BJ (cell line): ENCODE measurements around the gene PSME1. TPM values are rescaled to one million over a fixed set of nuclear protein-coding genes. Genes with fewer than 3 reads are reported as not detected.

ENCODE experiments used
- CTCF ChIA-PET: fragments of 350-600 bp; formaldehyde crosslinking; extraction: SDS; loops from one replicate; lab custom pipeline; 2021; ENCODE audit warnings: antibody characterized with exemption, inconsistent platforms; lab: Yijun Ruan, JAX
- POLR2A ChIA-PET: fragments of 300-600 bp; sonication (Branson Sonifier 250); formaldehyde crosslinking; extraction: SDS; loops from one replicate; lab custom pipeline; 2021; ENCODE audit warnings: antibody characterized with exemption; lab: Charles Lee
- DNase-seq: peaks from one replicate; pipeline ENCODE4 v3.0.0-alpha.2; 2011; ENCODE audit warnings: low read depth
- H3K27me3 ChIP-seq: 2 replicates; pipeline ENCODE4 v1.6.0; 2011; ENCODE audit warnings: low read length; ENCODE audit not compliant: control insufficient read depth, insufficient read depth
- H3K36me3 ChIP-seq: 2 replicates; pipeline ENCODE4 v1.5.1; 2011; ENCODE audit warnings: low read length; ENCODE audit not compliant: control insufficient read depth, insufficient read depth
- H3K4me3 ChIP-seq: 2 replicates; pipeline ENCODE4 v1.5.1; 2011; ENCODE audit warnings: low read depth, mild to moderate bottlenecking, control low read depth, low read length
- polyA plus RNA-seq: library from polyadenylated mRNA; depleted of rRNA; stranded (reverse); fragments of >200 nt; gene quantifications from 2 replicates; pipeline ENCODE4 v1.2.3, GENCODE V29; 2011
- TF ChIP-seq, protein P1 (sequence below): IDR thresholded peaks from 2 replicates; pipeline ENCODE4 v1.5.1; 2011; ENCODE audit warnings: low read depth, mild to moderate bottlenecking, control low read depth, inconsistent platforms, low read length, moderate library complexity; ENCODE audit not compliant: insufficient read depth

PSME1 gene
- polyA plus RNA-seq, 1 experiment = 106 TPM

DNA sequence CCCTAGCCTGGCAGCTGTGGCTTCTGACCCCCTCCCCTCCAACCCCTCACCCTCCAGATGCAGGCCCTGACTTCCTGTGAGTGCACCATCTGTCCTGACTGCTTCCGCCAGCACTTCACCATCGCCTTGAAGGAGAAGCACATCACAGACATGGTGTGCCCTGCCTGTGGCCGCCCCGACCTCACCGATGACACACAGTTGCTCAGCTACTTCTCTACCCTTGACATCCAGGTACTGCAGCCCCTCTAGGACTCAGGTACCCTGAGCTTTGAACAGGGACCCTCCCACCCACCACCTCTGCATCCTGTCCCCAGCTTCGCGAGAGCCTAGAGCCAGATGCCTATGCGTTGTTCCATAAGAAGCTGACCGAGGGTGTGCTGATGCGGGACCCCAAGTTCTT is 19.1 kb downstream of the PSME1 start:
- TF ChIP-seq, protein P1, sequence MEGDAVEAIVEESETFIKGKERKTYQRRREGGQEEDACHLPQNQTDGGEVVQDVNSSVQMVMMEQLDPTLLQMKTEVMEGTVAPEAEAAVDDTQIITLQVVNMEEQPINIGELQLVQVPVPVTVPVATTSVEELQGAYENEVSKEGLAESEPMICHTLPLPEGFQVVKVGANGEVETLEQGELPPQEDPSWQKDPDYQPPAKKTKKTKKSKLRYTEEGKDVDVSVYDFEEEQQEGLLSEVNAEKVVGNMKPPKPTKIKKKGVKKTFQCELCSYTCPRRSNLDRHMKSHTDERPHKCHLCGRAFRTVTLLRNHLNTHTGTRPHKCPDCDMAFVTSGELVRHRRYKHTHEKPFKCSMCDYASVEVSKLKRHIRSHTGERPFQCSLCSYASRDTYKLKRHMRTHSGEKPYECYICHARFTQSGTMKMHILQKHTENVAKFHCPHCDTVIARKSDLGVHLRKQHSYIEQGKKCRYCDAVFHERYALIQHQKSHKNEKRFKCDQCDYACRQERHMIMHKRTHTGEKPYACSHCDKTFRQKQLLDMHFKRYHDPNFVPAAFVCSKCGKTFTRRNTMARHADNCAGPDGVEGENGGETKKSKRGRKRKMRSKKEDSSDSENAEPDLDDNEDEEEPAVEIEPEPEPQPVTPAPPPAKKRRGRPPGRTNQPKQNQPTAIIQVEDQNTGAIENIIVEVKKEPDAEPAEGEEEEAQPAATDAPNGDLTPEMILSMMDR = no peak
- DNase-seq = no peak
- Histone ChIP-seq H3K4me3 (no peak overlapping the region), H3K36me3 (peaks cover 51% of the 10 kb centered on the region), H3K27me3 (no peaks in the 10 kb centered on the region)
- ChIA-PET CTCF (interaction anchor here (1.0 kb wide), 1 partner anchor 20 kb away, joined by 3 read pairs; no protein-coding TSS in a partner anchor), POLR2A (no interaction called here)

DNA sequence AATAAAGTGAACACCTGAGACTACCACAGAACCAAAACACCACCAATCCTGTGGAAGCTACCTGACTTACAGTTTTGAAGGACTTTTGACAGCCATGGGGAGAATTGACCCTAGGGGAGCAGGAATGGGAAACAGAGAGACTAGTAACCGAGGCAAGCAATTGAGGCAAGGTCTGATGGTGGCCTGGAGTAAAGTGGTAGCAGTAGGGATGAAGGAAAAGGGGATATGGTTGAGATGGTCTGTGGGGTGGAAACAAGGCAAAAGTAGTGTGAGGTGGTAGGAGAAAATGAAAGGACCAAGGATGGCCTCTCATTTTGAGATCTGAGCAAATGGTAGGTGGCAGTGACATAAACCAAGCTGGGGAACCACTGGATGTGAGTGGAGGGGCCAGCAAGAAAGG is 20.8 kb downstream of the PSME1 start:
- CTCF ChIA-PET = interaction anchor here (1.5 kb wide), 1 partner anchor 42 kb away, joined by 3 read pairs; the partner anchor contains the start of genes DCAF11 and NRL

DNA sequence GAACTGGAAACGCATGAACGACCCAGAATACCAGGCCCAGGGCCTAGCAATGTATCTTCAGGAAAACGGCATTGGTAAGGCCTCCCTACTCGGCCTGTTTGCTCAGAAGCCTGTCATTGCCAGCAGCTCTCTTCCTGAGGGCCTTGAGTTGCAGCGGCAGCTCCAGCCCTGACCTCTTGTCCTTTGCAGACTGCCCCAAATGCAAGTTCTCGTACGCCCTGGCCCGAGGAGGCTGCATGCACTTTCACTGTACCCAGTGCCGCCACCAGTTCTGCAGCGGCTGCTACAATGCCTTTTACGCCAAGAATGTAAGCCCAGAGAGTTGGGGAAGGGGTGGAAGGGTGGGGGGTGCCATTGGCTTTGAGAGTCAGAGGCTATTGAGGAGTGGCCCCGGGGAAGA is 21.3 kb downstream of the PSME1 start:
- ChIA-PET POLR2A (no interaction called here), CTCF (interaction anchor here (1.5 kb wide), 1 partner anchor 43 kb away, joined by 3 read pairs; the partner anchor contains the start of genes DCAF11 and NRL)
- Histone ChIP-seq H3K36me3 (peaks cover 40% of the 10 kb centered on the region), H3K4me3 (no peak overlapping the region), H3K27me3 (no peaks in the 10 kb centered on the region)
- DNase-seq = no peak
- TF ChIP-seq, protein P1 = no peak

More for the DNA sequence above, 20.8 kb downstream of the PSME1 start:
- no peak for DNase-seq
- TF ChIP-seq, protein P1 = no peak
- POLR2A ChIA-PET = interaction anchor here (0.6 kb wide), 1 partner anchor 12 kb away, joined by 6 read pairs; no protein-coding TSS in a partner anchor
- Histone ChIP-seq H3K4me3 (no peak overlapping the region), H3K27me3 (no peaks in the 10 kb centered on the region), H3K36me3 (peaks cover 40% of the 10 kb centered on the region)

DNA sequence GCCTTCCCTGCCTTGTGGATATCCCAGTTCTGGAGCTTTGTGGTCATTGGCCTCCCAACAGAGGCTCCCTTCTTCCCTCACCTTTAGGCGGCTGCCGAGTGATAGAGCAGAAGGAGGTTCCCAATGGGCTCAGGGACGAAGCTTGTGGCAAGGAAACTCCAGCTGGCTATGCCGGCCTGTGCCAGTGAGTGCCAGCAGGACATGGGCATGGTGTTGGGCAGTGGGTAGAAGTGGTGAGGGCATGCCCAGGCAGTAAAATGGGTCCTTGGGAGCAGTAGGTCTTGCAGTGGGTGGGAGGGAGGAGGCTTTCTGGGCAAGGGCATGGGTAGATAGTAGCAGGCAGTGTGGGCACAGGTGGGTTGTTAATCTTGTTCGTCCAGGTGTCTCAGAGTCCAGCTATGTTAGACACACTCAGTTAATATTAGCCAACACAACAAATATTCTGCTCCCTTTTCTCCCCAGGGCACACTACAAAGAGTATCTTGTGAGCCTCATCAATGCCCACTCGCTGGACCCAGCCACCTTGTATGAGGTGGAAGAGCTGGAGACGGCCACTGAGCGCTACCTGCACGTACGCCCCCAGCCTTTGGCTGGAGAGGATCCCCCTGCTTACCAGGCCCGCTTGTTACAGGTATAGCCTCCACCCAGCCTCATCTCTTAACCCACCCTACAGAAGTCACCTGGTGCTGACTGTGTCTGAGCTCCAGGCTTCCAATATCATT is 23.9 kb downstream of the PSME1 start:
- H3K27me3 ChIP-seq = no peaks in the 10 kb centered on the region
- POLR2A ChIA-PET = no interaction called here
- H3K36me3 ChIP-seq = peaks cover 55% of the 10 kb centered on the region
- no peak for DNase-seq
- CTCF ChIA-PET = interaction anchor here (0.8 to 4.6 kb wide), 15 partner anchors 9 to 272 kb away, joined by 3 to 39 read pairs (median 7); partner anchors contain the start of genes DCAF11, EMC9, IPO4 and NRL
- H3K4me3 ChIP-seq = no peak overlapping the region
- TF ChIP-seq, protein P1 = no peak

DNA sequence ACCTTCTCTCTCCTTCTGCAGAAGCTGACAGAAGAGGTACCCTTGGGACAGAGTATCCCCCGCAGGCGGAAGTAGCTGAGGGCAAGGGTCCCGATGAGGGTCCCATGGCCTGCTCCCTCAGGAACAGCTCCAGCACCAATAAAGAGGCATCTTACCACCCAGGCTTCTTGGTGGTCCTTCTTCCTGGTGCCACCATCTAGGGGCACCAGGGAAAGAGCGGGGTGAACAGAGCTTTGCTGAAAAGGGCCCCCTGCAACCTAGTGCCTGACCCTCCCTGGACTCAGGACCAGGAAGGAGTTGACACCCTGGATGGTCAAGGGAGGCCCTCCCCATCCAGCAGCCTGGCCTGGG is 24.5 kb downstream of the PSME1 start:
- H3K4me3 ChIP-seq = no peak overlapping the region
- TF ChIP-seq, protein P1 = no peak
- H3K27me3 ChIP-seq = no peaks in the 10 kb centered on the region
- CTCF ChIA-PET = interaction anchor here (0.6 to 4.6 kb wide), 24 partner anchors 9 to 282 kb away, joined by 3 to 39 read pairs (median 7); partner anchors contain the start of genes CHMP4A, DCAF11, EMC9 and IPO4
- POLR2A ChIA-PET = interaction anchor here (1.0 to 1.9 kb wide), 4 partner anchors 9 to 20 kb away, joined by 3 to 8 read pairs (median 4); partner anchors contain the start of genes EMC9 and PSME2
- no peak for DNase-seq
- H3K36me3 ChIP-seq = peaks cover 53% of the 10 kb centered on the region
